Measurements from ENCODE around the gene EHD4. TPM values are rescaled to one million over a fixed set of nuclear protein-coding genes. Genes with fewer than 3 reads are reported as not detected.

The EHD4 gene
- polyA plus RNA-seq, 1 donor (not counting 4 experiments of a cell fraction or from before 2014, with no cell fraction given): 31.5 TPM

GRCh38 chr15:41990243-41990605 lies 17.9 kb upstream of the EHD4 start:
- Histone ChIP-seq H3K4me2 (ENCODE audit: control insufficient read depth, extremely low read depth, insufficient read depth, low read depth, low read length) (no peak overlapping the region), H3K27ac (ENCODE audit: control insufficient read depth, insufficient read depth, low read length) (no peak overlapping the region), H3K9me3 (ENCODE audit: control insufficient read depth, low read depth, low read length) (no peaks in the 10 kb centered on the region), H3K4me1 (ENCODE audit: control insufficient read depth, extremely low read depth, insufficient read depth, low read length) (no peaks in the 10 kb centered on the region), H3K9ac (ENCODE audit: control insufficient read depth, extremely low read depth, insufficient read depth, low read length) (no peak overlapping the region), H3K9me1 (ENCODE audit: control insufficient read depth, extremely low read depth, insufficient read depth, low read length) (no peaks in the 10 kb centered on the region), H4K20me1 (ENCODE audit: control insufficient read depth, extremely low read depth, insufficient read depth, low read length) (no peaks in the 10 kb centered on the region), H3K4me3 (ENCODE audit: control insufficient read depth in 2 of 3, extremely low read depth in 1 of 3, insufficient read depth in 2 of 3, low read depth in 1 of 3, low read length in 3 of 3) (no peak overlapping the region), H2AFZ (ENCODE audit: control insufficient read depth, low read length) (no peak overlapping the region), H3K36me3 (ENCODE audit: control insufficient read depth in 2 of 2, extremely low read depth in 1 of 2, insufficient read depth in 2 of 2, low read length in 2 of 2) (no peaks in the 10 kb centered on the region), H3K27me3 (ENCODE audit: control insufficient read depth, extremely low read depth, insufficient read depth, low read length) (no peaks in the 10 kb centered on the region), H3K79me2 (ENCODE audit: control insufficient read depth, insufficient read depth, low read length) (no peaks in the 10 kb centered on the region)
- no peak for FAIRE-seq
- dilution Hi-C loops (cut with MboI; ENCODE audit: extremely low pct_ligation_motif_present, low sequenced_read_pairs): no loop called here
- TF ChIP-seq CTCF (optimal IDR thresholded peaks at IDR 0.05 in 1 of 3, IDR thresholded peaks at IDR 0.05 in 1 of 3, conservative IDR thresholded peaks at IDR 0.05 in 1 of 3; ENCODE audit: extremely low read depth in 1 of 3, insufficient read depth in 2 of 3, low read length in 3 of 3) (no peak), EZH2 (IDR thresholded peaks at IDR 0.05; ENCODE audit: low read length) (no peak)
- no peak for DNase-seq (ENCODE audit: low read depth, low spot score)

- no peak overlapping the region for H3K9ac ChIP-seq (ENCODE audit: control insufficient read depth, extremely low read depth, insufficient read depth, low read length)
Observed at GRCh38 chr15:41989573-41990242, 17.4 kb upstream of the EHD4 start.

More at GRCh38 chr15:41989573-41990242, 17.4 kb upstream of the EHD4 start:
- dilution Hi-C loops (cut with MboI; ENCODE audit: extremely low pct_ligation_motif_present, low sequenced_read_pairs): no loop called here
- FAIRE-seq (peak; percentile 86), DNase-seq (ENCODE audit: low read depth, low spot score) (no peak)
- Histone ChIP-seq H3K4me1 (ENCODE audit: control insufficient read depth, extremely low read depth, insufficient read depth, low read length) (no peaks in the 10 kb centered on the region), H3K9me3 (ENCODE audit: control insufficient read depth, low read depth, low read length) (no peaks in the 10 kb centered on the region), H3K9me1 (ENCODE audit: control insufficient read depth, extremely low read depth, insufficient read depth, low read length) (no peaks in the 10 kb centered on the region), H3K4me2 (ENCODE audit: control insufficient read depth, extremely low read depth, insufficient read depth, low read depth, low read length) (no peak overlapping the region), H3K4me3 (ENCODE audit: control insufficient read depth in 2 of 3, extremely low read depth in 1 of 3, insufficient read depth in 2 of 3, low read depth in 1 of 3, low read length in 3 of 3) (no peak overlapping the region), H3K27me3 (ENCODE audit: control insufficient read depth, extremely low read depth, insufficient read depth, low read length) (no peaks in the 10 kb centered on the region), H2AFZ (ENCODE audit: control insufficient read depth, low read length) (no peak overlapping the region), H3K79me2 (ENCODE audit: control insufficient read depth, insufficient read depth, low read length) (no peaks in the 10 kb centered on the region), H3K36me3 (ENCODE audit: control insufficient read depth in 2 of 2, extremely low read depth in 1 of 2, insufficient read depth in 2 of 2, low read length in 2 of 2) (no peaks in the 10 kb centered on the region), H4K20me1 (ENCODE audit: control insufficient read depth, extremely low read depth, insufficient read depth, low read length) (no peaks in the 10 kb centered on the region), H3K27ac (ENCODE audit: control insufficient read depth, insufficient read depth, low read length) (no peak overlapping the region)
- TF ChIP-seq CTCF (optimal IDR thresholded peaks at IDR 0.05 in 1 of 3, IDR thresholded peaks at IDR 0.05 in 1 of 3, conservative IDR thresholded peaks at IDR 0.05 in 1 of 3; ENCODE audit: extremely low read depth in 1 of 3, insufficient read depth in 2 of 3, low read length in 3 of 3) (peak; percentile 97 to 99 (median 98)), EZH2 (IDR thresholded peaks at IDR 0.05; ENCODE audit: low read length) (no peak)
